CD1c-positive myeloid dendritic cell (primary cell): ENCODE data around the gene PSMB5.
A peak's percentile ranks its signal among the peaks of the same experiment; 100 is the strongest.
"Not testable (repeated sequence)": the region's sequence is repeated elsewhere in the genome, so short reads cannot be mapped to it uniquely, and the experiment has no call there.

ENCODE experiments used
- DNase-seq: peaks from one replicate; pipeline ENCODE4 v3.0.0-alpha.2; 2016; ENCODE audit errors: extremely low spot score

PSMB5 gene

GRCh38 chr14:23015618-23016017 lies 19.1 kb downstream of the PSMB5 start:
- no peak for DNase-seq

DNA sequence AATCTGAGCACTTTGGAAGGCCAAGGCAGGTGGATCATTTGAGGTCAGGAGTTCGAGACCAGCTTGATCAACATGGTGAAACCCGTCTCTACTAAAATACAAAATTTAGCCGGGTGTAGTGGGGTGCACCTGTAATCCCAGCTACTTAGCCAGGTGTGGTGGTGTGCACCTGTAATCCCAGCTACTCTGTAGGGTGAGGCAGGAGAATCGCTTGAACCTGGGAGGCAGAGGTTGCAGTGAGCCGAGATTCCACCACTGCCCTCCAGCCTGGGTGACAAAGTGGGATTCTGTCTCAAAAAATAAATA lies 21.0 kb downstream of the PSMB5 start:
- DNase-seq: not testable (repeated sequence)

- DNase-seq: no peak
Measured at GRCh38 chr14:23013054-23013748, 21.5 kb downstream of the PSMB5 start.

DNA sequence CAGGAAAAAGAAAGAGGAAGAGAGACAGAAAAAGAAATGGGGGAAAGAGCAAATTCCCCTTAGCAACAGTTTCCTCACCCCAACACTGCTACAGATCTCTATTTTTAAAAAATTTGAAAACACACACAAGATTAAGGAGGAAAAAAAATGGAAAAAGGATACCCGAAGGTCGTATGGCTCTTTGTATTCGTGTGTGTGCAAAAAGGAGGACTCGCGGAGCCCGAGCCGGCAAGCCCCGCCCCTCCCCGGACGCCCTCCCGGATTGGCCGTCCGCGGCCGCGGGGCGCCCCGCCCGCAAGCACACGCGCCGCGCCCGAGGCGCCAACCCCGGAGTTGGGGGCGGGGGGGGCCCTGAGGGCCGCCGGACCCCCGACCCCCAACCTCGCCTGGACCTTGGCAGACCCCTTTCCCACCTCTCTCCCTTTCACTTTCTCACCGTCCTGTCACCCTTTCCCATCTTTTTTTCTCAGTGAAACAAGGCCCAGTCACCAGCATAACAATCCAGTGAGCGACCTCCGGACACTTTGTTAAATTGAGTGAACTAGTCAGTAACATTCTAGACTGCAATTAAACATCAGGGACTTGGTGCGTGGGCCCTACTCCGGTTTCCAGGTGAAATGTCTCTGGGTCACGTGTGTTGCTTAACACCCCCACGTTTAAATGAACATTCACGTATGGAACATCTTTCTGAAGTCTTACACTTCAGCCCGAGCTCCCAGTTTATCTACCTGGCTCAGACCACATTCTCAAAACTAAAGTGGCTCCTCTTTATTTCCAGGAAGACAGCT lies 24.6 kb downstream of the PSMB5 start, which contains the start of gene C14orf93:
TSS of gene C14orf93 (minus strand) at position 205 of the 788 bp plus-strand sequence. CDS start 11,120 bp downstream, outside the sequence.
- peak; percentile 72 for DNase-seq

GRCh38 chr14:23009483-23009938 lies 25.2 kb downstream of the PSMB5 start:
- no peak for DNase-seq

DNA sequence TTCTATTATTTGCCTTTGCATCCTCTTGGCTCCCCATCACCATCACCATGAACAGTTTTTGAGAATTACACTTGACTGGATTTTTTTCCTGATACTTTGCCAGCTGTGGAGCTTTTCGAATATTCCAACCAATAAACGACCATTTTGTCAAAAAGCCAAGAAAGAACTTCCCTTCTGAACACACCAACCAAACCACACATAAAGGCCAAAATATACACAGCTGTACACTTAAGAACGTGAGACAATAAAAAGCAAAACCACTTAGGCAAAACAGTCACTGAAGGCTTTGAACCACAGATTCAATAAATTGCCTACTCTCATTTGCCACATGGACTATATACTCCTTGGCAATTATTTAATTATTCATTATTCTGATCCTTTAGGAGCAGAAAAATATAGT lies 25.9 kb downstream of the PSMB5 start:
- no peak for DNase-seq

DNA sequence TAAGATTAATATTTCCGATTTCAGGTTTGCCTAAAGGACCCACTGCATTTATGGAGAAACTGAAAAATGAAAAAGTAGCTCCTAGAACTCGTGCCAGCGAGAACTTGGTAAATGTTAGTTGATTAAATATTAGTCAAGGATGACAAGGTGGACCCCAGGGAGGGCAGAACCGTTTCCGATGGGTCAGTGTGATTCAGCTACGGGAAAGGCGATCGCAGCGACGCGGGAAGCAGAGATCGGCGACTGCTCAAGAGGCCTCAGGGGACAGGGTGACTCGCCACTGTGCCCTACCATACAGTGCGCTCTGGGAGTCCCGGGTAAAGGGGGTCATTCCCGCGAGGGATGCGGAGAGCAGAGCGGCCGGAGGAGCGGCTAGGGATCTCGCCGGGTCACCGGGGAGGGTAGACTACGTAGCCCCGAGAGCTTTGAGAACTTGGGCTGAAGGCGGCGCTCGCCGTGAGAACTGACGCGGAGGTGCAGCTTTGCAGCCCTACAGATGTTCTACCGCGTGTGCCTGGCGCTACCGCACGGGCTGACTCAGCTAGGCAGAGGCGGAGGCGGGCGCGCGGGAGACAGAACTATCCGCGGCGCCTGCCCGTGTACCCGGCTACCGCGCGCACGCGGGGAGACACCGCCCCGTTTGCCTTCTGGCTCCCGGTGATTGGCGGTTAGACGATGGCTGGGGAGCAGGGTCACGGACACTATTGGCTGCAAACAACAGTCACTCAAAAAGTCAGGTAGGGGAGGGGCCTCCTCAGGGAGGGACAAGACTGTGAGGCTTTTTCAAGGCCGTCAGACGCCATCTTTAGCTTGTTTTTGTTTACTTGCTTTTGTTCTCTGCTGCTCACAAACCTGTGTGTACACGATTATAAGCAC lies 27.9 kb downstream of the PSMB5 start:
- DNase-seq: peak; percentile 99

DNA sequence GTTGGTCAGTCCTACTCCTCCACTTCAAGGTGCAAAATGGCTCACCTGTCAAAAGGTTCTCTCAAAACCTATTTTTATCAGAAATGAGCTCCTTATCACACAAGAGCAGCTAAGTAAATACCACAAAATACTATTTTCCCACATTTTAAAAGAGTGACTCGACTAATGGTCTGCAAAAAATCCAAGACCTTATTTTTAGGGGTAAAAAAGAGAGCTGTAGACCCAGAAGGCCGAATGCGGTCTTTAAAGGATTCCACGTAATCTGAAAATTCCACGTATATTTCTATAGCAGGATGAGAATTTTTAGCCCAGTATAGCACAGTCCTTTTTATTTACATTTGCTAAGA lies 28.5 kb downstream of the PSMB5 start:
- no peak for DNase-seq

GRCh38 chr14:23005451-23006187 lies 29.1 kb downstream of the PSMB5 start:
- DNase-seq: no peak

GRCh38 chr14:23004274-23004673 lies 30.4 kb downstream of the PSMB5 start:
- DNase-seq: not testable (repeated sequence)

GRCh38 chr14:23002592-23002991 lies 32.1 kb downstream of the PSMB5 start:
- no peak for DNase-seq

DNA sequence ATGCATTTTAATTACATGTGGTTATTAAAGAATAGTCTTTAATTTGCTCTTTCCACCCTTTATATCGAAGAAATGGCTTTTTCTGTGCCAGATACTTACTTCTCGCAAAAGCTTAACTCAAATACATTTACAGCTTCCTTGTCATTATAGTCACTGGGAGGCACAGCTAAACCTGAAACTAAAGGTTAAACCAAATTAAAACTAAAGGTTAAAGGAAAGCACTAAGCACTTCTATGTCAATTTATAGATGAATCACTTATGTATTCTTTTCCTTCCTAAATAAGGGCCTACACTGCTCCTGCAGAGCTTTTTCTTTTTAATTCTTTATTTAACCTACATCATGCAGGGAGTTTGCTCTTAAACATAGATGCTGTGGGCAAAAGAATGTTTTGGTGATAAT lies 33.8 kb downstream of the PSMB5 start:
- DNase-seq: no peak

DNA sequence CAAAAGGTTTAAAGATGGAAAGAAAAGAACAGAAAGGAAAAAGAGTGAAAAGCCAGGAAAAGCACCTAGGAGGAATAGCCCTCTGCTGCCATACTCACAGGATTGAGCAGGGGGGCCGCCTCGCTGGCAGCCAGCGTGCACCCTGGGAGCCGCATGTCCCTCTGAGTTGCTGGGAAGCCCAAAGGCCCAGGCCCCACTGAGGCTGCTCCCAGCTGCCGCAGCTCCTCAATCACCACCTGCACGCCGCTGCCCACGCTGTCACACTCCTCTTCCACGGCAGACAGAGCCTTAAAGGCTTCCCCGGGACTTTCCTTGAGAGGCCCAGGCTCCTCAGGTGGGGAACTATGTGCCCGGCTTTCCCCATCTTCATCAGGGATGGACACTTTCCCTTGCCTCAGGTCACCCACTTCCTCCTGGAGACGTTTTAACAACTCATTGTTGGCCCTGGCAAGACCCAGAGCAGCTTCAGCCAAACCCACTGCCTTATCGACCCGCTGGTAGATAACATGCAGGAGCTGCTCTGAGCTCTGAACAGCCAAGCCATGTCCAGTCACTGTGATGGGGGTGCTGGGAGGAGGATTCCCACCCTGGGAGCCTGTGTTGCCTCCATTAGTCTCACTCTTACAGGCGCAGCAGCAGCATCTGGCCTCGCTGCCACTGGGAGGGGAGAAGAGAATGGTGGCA lies 36.2 kb downstream of the PSMB5 start:
- DNase-seq: no peak

- DNase-seq: no peak
Measured at GRCh38 chr14:22997676-22998323, 36.9 kb downstream of the PSMB5 start.

GRCh38 chr14:22996768-22997654 lies 37.7 kb downstream of the PSMB5 start:
- no peak for DNase-seq

GRCh38 chr14:22995889-22996625 lies 38.6 kb downstream of the PSMB5 start:
- DNase-seq: no peak

DNA sequence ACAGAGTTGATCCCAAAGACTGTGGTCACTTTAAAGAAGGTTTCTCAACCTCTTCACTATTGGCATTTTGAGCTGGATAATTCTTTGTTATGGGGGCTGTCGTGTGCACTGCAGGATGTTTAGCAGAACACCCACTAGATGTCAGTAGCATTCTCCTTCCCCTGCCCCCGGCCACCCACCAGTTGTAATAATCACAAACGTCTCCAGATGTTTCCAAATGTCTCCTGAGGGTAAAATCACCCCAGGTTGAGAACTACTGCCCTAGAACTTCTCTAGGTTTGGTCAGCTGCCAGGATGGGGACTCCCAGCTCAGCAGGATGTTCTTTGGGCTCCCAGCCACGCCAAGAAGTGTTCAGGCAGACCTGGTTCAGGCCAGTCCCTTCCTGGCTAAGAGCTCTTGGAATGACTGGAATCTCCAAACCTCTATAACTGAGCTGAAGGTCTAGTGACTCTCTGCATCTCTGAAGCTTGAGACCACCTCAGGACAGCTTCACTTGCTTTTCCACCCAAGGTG lies 39.9 kb downstream of the PSMB5 start:
- DNase-seq: no peak

DNA sequence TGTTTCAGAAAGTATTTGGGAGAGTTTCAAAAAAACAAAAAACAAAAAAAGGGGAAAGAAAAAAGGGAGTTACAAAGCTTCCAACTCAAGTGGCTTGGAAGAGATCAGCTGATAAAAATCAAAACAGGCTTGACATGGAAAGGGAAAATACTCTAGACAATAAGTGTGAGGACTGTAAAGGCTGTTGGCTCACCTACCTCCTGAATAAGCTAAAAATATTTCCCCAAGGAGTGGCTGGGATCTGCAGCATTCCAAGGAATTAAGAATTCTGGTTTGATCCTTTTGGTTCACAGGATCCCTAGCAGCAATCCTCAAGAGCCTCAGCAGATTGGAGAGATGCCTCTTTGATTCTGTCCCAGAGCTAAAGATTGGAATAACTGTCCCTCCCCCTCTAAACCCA lies 41.2 kb downstream of the PSMB5 start:
- DNase-seq: no peak

DNA sequence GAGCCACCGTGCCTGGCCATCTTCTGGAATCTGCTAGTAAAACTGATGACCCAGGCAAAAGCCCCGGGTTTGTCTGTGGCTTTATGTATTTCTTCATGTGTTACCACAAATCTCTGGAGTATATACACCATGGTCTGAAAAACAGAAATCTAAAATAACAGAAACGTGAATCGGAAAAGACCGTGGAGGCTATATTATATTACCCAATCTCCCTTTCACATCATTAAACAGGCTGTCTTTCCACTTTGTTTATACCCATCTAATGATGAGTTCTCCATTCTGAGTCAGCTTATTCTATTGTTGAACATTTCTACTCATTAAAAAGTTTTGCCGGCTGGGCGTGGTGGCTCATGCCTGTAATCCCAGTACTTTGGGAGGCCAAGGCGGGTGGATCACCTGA lies 42.8 kb downstream of the PSMB5 start:
- no peak for DNase-seq
